ENCODE results near the gene R3HDM1.

DNA sequence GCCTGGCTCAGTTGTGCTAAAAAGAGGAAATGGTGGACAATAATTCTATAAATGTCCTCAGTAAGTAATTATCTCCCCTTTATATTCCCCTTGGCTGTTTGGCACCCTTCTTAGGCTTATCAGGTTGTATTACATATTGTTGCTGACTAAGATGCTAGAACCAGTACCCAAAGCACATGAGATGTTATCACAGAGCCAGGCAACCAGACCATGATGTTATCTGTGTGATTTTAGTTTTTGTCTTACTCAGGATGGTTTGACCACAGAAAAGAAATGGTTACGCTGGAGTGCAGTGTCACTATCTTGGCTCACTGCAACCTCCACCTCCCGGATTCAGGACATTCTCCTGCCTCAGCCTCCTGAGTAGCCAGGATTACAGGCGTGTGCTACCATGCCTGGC is 15.2 kb downstream of the R3HDM1 start:
- TF ChIP-seq, protein P1, sequence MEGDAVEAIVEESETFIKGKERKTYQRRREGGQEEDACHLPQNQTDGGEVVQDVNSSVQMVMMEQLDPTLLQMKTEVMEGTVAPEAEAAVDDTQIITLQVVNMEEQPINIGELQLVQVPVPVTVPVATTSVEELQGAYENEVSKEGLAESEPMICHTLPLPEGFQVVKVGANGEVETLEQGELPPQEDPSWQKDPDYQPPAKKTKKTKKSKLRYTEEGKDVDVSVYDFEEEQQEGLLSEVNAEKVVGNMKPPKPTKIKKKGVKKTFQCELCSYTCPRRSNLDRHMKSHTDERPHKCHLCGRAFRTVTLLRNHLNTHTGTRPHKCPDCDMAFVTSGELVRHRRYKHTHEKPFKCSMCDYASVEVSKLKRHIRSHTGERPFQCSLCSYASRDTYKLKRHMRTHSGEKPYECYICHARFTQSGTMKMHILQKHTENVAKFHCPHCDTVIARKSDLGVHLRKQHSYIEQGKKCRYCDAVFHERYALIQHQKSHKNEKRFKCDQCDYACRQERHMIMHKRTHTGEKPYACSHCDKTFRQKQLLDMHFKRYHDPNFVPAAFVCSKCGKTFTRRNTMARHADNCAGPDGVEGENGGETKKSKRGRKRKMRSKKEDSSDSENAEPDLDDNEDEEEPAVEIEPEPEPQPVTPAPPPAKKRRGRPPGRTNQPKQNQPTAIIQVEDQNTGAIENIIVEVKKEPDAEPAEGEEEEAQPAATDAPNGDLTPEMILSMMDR (IDR thresholded peaks at IDR 0.05), result no peak
- no peak for TF ChIP-seq POLR2A (IDR thresholded peaks at IDR 0.05)

All from heart left ventricle (tissue), 13 donors.